Kasumi-1 (cell line): Measurements from ENCODE around the gene PER2.
"Not testable (repeated sequence)": the region's sequence is repeated elsewhere in the genome, so short reads cannot be mapped to it uniquely, and the experiment has no call there.

Source experiments
- DNase-seq, 2 experiments: peaks; one replicate each; lab custom pipeline; 2025; lab: John Stamatoyannopoulos, UW

PER2 gene

GRCh38 chr2:238288650-238289573 lies 502 bp upstream of the PER2 start:
- peak; percentile 75 to 88 for DNase-seq

- no peak for DNase-seq
These were observed 1.2 kb downstream of the PER2 start for GRCh38 chr2:238286987-238287736.

- DNase-seq, result no peak
These were observed 1.9 kb downstream of the PER2 start for GRCh38 chr2:238286551-238286950.

GRCh38 chr2:238286095-238286494 lies 2.3 kb downstream of the PER2 start:
- DNase-seq, result no peak

- no peak for DNase-seq
These were observed 2.7 kb downstream of the PER2 start for GRCh38 chr2:238285653-238286082.

- no peak for DNase-seq
These were observed 3.5 kb downstream of the PER2 start for GRCh38 chr2:238284802-238285515.

- DNase-seq, result no peak
These were observed 5.3 kb downstream of the PER2 start for GRCh38 chr2:238282861-238283738.

- DNase-seq, result no peak
These were observed 6.5 kb downstream of the PER2 start for GRCh38 chr2:238281826-238282480.

GRCh38 chr2:238280083-238280825 lies 8.2 kb downstream of the PER2 start:
- no peak for DNase-seq

- no peak for DNase-seq
These were observed 9.1 kb downstream of the PER2 start for GRCh38 chr2:238279324-238279682.

- no peak for DNase-seq
These were observed 9.6 kb downstream of the PER2 start for GRCh38 chr2:238278626-238279323.

- DNase-seq, result no peak
These were observed 10.7 kb downstream of the PER2 start for GRCh38 chr2:238277695-238278094.

GRCh38 chr2:238274152-238274865 lies 14.1 kb downstream of the PER2 start:
- DNase-seq, result no peak

GRCh38 chr2:238273433-238273832 lies 15.0 kb downstream of the PER2 start:
- not testable (repeated sequence) for DNase-seq

GRCh38 chr2:238272156-238272555 lies 16.3 kb downstream of the PER2 start:
- DNase-seq, result no peak

- not testable (repeated sequence) for DNase-seq
These were observed 16.7 kb downstream of the PER2 start for GRCh38 chr2:238271686-238272085.

- DNase-seq, result no peak
These were observed 17.3 kb downstream of the PER2 start for GRCh38 chr2:238271061-238271554.

GRCh38 chr2:238270606-238271005 lies 17.8 kb downstream of the PER2 start:
- no peak for DNase-seq

GRCh38 chr2:238269741-238270140 lies 18.7 kb downstream of the PER2 start:
- no peak for DNase-seq
